Endothelial cell (in vitro differentiated cells): Measurements from ENCODE around the gene IL10RA. TPM values are rescaled to one million over a fixed set of nuclear protein-coding genes. Genes with fewer than 3 reads are reported as not detected.
"Not testable (repeated sequence)": the region's sequence is repeated elsewhere in the genome, so short reads cannot be mapped to it uniquely, and the experiment has no call there.

ENCODE experiments used
- DNase-seq: peaks from one replicate; pipeline ENCODE4 v3.0.0; 2021; ENCODE audit warnings: low spot score
- H3K27ac Mint-ChIP-seq: one replicate; pipeline ENCODE4 v1.8.0; 2021; ENCODE audit warnings: mixed read lengths, inconsistent platforms; ENCODE audit not compliant: unreplicated experiment
- H3K27me3 Mint-ChIP-seq: one replicate; pipeline ENCODE4 v1.8.0; 2021; ENCODE audit warnings: mild to moderate bottlenecking, moderate library complexity, mixed read lengths, inconsistent platforms; ENCODE audit not compliant: unreplicated experiment
- H3K36me3 Mint-ChIP-seq: one replicate; pipeline ENCODE4 v1.8.0; 2021; ENCODE audit warnings: mild to moderate bottlenecking, low read depth, mixed read lengths, inconsistent platforms; ENCODE audit not compliant: unreplicated experiment
- H3K4me1 Mint-ChIP-seq: one replicate; pipeline ENCODE4 v1.8.0; 2021; ENCODE audit warnings: mild to moderate bottlenecking, mixed read lengths, inconsistent platforms; ENCODE audit not compliant: unreplicated experiment
- H3K4me3 Mint-ChIP-seq: one replicate; pipeline ENCODE4 v1.8.0; 2021; ENCODE audit warnings: mild to moderate bottlenecking, mixed read lengths, inconsistent platforms; ENCODE audit not compliant: unreplicated experiment
- H3K9me3 Mint-ChIP-seq: one replicate; pipeline ENCODE4 v1.8.0; 2021; ENCODE audit warnings: mixed read lengths, inconsistent platforms; ENCODE audit not compliant: unreplicated experiment
- total RNA-seq: library from RNA; stranded (reverse); fragmentation: NEBNext Ultra II Directional; extraction: Animal tissue kit (Norgen Biotek cat#: 25700); gene quantifications from one replicate; pipeline ENCODE4 v1.2.1, GENCODE V29; 2021; ENCODE audit not compliant: unreplicated experiment
- TF ChIP-seq, protein P1 (sequence below): fragments of 200-600 bp; sonication (generic); IDR thresholded peaks from one replicate; pipeline ENCODE4 v1.5.0; 2021; ENCODE audit warnings: antibody characterized with exemption; ENCODE audit not compliant: unreplicated experiment

The IL10RA gene
- total RNA-seq, 1 donor from 2014 or later = 0.82 TPM

- no peak overlapping the region for H3K4me3 Mint-ChIP-seq
- TF ChIP-seq, protein P1, sequence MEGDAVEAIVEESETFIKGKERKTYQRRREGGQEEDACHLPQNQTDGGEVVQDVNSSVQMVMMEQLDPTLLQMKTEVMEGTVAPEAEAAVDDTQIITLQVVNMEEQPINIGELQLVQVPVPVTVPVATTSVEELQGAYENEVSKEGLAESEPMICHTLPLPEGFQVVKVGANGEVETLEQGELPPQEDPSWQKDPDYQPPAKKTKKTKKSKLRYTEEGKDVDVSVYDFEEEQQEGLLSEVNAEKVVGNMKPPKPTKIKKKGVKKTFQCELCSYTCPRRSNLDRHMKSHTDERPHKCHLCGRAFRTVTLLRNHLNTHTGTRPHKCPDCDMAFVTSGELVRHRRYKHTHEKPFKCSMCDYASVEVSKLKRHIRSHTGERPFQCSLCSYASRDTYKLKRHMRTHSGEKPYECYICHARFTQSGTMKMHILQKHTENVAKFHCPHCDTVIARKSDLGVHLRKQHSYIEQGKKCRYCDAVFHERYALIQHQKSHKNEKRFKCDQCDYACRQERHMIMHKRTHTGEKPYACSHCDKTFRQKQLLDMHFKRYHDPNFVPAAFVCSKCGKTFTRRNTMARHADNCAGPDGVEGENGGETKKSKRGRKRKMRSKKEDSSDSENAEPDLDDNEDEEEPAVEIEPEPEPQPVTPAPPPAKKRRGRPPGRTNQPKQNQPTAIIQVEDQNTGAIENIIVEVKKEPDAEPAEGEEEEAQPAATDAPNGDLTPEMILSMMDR = peak; percentile 91
- H3K4me1 Mint-ChIP-seq = peaks cover 22% of the 10 kb centered on the region
- H3K27me3 Mint-ChIP-seq = peaks cover 9% of the 10 kb centered on the region
- H3K9me3 Mint-ChIP-seq = no peaks in the 10 kb centered on the region
- H3K36me3 Mint-ChIP-seq = no peaks in the 10 kb centered on the region
- H3K27ac Mint-ChIP-seq = no peak overlapping the region
- DNase-seq = peak; percentile 95
Observed at GRCh38 chr11:117946842-117947526, 39.2 kb upstream of the IL10RA start.

- H3K9me3 Mint-ChIP-seq, H3K4me3 Mint-ChIP-seq, H3K27ac Mint-ChIP-seq, H3K27me3 Mint-ChIP-seq, DNase-seq, H3K36me3 Mint-ChIP-seq: not testable (repeated sequence)
- H3K4me1 Mint-ChIP-seq = peaks cover 22% of the 10 kb centered on the region
Observed at GRCh38 chr11:117947751-117948150, 38.4 kb upstream of the IL10RA start.

- H3K4me3 Mint-ChIP-seq, H3K36me3 Mint-ChIP-seq, H3K27me3 Mint-ChIP-seq, H3K27ac Mint-ChIP-seq, DNase-seq, H3K9me3 Mint-ChIP-seq: not testable (repeated sequence)
- H3K4me1 Mint-ChIP-seq = peaks cover 22% of the 10 kb centered on the region
Observed at GRCh38 chr11:117948466-117948865, 37.7 kb upstream of the IL10RA start.

GRCh38 chr11:117949062-117949461, 37.1 kb upstream of the IL10RA start:
- Mint-ChIP-seq H3K4me3 (no peak overlapping the region), H3K4me1 (peaks cover 22% of the 10 kb centered on the region), H3K27ac (no peak overlapping the region), H3K27me3 (peaks cover 9% of the 10 kb centered on the region), H3K36me3 (no peaks in the 10 kb centered on the region), H3K9me3 (no peaks in the 10 kb centered on the region)
- no peak for DNase-seq
- TF ChIP-seq, protein P1 = no peak

- Mint-ChIP-seq H3K4me1 (peaks cover 14% of the 10 kb centered on the region), H3K27ac (no peak overlapping the region), H3K36me3 (no peaks in the 10 kb centered on the region), H3K9me3 (no peaks in the 10 kb centered on the region), H3K4me3 (no peak overlapping the region), H3K27me3 (peaks cover 9% of the 10 kb centered on the region)
- TF ChIP-seq, protein P1 = no peak
- DNase-seq = no peak
Observed at GRCh38 chr11:117950301-117950700, 35.9 kb upstream of the IL10RA start.
